Measurements from ENCODE around the gene SNED1. TPM values are rescaled to one million over a fixed set of nuclear protein-coding genes. Genes with fewer than 3 reads are reported as not detected.

SNED1 gene
- total RNA-seq, 1 donor from 2014 or later = 0.11 TPM

- Histone ChIP-seq H3K27ac (no peak overlapping the region), H3K9ac (no peak overlapping the region), H2AFZ (replicated peaks) (no peak overlapping the region), H3K9me3 (ENCODE audit: low read depth) (no peaks in the 10 kb centered on the region), H3K4me3 (no peak overlapping the region), H3K36me3 (no peaks in the 10 kb centered on the region), H3K4me1 (peaks cover 9% of the 10 kb centered on the region), H3K27me3 (peaks cover 10% of the 10 kb centered on the region), H3K79me2 (ENCODE audit: low read depth) (no peaks in the 10 kb centered on the region), H3K4me2 (no peak overlapping the region), H3F3A (ENCODE audit: low read depth) (no peaks in the 10 kb centered on the region), H4K20me1 (ENCODE audit: low read depth) (no peaks in the 10 kb centered on the region)
- TF ChIP-seq EZH2 (IDR thresholded peaks at IDR 0.05) (no peak), EZH2phosphoT487 (IDR thresholded peaks at IDR 0.05) (no peak), CTCF (IDR thresholded peaks at IDR 0.05) (no peak)
- no peak overlapping the region for H3K4me3 Mint-ChIP-seq
- H3K27ac Mint-ChIP-seq = no peak overlapping the region
- peaks cover 10% of the 10 kb centered on the region for H3K27me3 Mint-ChIP-seq (ENCODE audit: insufficient read depth, low read depth)
- DNase-seq (ENCODE audit: low spot score) = no peak
- H3K4me1 Mint-ChIP-seq = peaks cover 14% of the 10 kb centered on the region
- no peaks in the 10 kb centered on the region for H3K36me3 Mint-ChIP-seq
- H3K9me3 Mint-ChIP-seq = peaks cover 24% of the 10 kb centered on the region
These were observed 8.0 kb downstream of the SNED1 start for GRCh38 chr2:241006412-241006811.

- H3K27me3 ChIP-seq = peaks cover 3% of the 10 kb centered on the region
- no peak overlapping the region for H3K4me2 ChIP-seq
- H3K9me3 ChIP-seq (ENCODE audit: low read depth) = no peaks in the 10 kb centered on the region
- H3K4me3 Mint-ChIP-seq = no peak overlapping the region
- peaks cover 9% of the 10 kb centered on the region for H3K4me1 ChIP-seq
- peaks cover 24% of the 10 kb centered on the region for H3K9me3 Mint-ChIP-seq
- H3K4me1 Mint-ChIP-seq = peaks cover 14% of the 10 kb centered on the region
- no peak overlapping the region for H3K4me3 ChIP-seq
- no peaks in the 10 kb centered on the region for H3K36me3 ChIP-seq
- no peak for DNase-seq (ENCODE audit: low spot score)
- H3K27me3 Mint-ChIP-seq (ENCODE audit: insufficient read depth, low read depth) = peaks cover 7% of the 10 kb centered on the region
- no peak overlapping the region for H2AFZ ChIP-seq (replicated peaks)
- H3K79me2 ChIP-seq (ENCODE audit: low read depth) = no peaks in the 10 kb centered on the region
- TF ChIP-seq CTCF (IDR thresholded peaks at IDR 0.05) = no peak
- no peak for TF ChIP-seq EZH2 (IDR thresholded peaks at IDR 0.05)
- no peak for TF ChIP-seq EZH2phosphoT487 (IDR thresholded peaks at IDR 0.05)
- H3K27ac ChIP-seq = no peak overlapping the region
- no peaks in the 10 kb centered on the region for H3K36me3 Mint-ChIP-seq
- H4K20me1 ChIP-seq (ENCODE audit: low read depth) = no peaks in the 10 kb centered on the region
- H3F3A ChIP-seq (ENCODE audit: low read depth) = no peaks in the 10 kb centered on the region
- no peak overlapping the region for H3K9ac ChIP-seq
- H3K27ac Mint-ChIP-seq = no peak overlapping the region
These were observed 8.7 kb downstream of the SNED1 start for GRCh38 chr2:241007111-241007510.

- Mint-ChIP-seq H3K36me3 (no peaks in the 10 kb centered on the region), H3K4me1 (peaks cover 14% of the 10 kb centered on the region), H3K4me3 (no peak overlapping the region), H3K27ac (no peak overlapping the region), H3K27me3 (ENCODE audit: insufficient read depth, low read depth) (peaks cover 7% of the 10 kb centered on the region), H3K9me3 (peaks cover 23% of the 10 kb centered on the region)
- TF ChIP-seq CTCF (IDR thresholded peaks at IDR 0.05) = no peak
- no peak for TF ChIP-seq EZH2 (IDR thresholded peaks at IDR 0.05)
- no peak for TF ChIP-seq EZH2phosphoT487 (IDR thresholded peaks at IDR 0.05)
- Histone ChIP-seq H3K4me2 (no peak overlapping the region), H3K27ac (no peak overlapping the region), H3K79me2 (ENCODE audit: low read depth) (no peaks in the 10 kb centered on the region), H3F3A (ENCODE audit: low read depth) (no peaks in the 10 kb centered on the region), H3K27me3 (no peaks in the 10 kb centered on the region), H4K20me1 (ENCODE audit: low read depth) (no peaks in the 10 kb centered on the region), H2AFZ (replicated peaks) (no peak overlapping the region), H3K36me3 (no peaks in the 10 kb centered on the region), H3K9ac (no peak overlapping the region), H3K4me3 (no peak overlapping the region), H3K4me1 (peaks cover 9% of the 10 kb centered on the region), H3K9me3 (ENCODE audit: low read depth) (no peaks in the 10 kb centered on the region)
- no peak for DNase-seq (ENCODE audit: low spot score)
These were observed 9.7 kb downstream of the SNED1 start for GRCh38 chr2:241007880-241008710.
